Transverse colon (tissue), 4 donors: Measurements from ENCODE around the gene TMLHE.
"Not testable (repeated sequence)": the region's sequence is repeated elsewhere in the genome, so short reads cannot be mapped to it uniquely, and the experiment has no call there.

Experiments used
- CTCF ChIP-seq, 5 experiments: fragments of 200-600 bp in 3 of 5; fragments of 450-650 bp in 2 of 5; sonication (generic) in 3 of 5; IDR thresholded peaks; 1 replicate in 2 of 5; 2 replicates in 3 of 5; pipeline ENCODE4 v1.5.1; 2016 to 2017; ENCODE audit warnings: antibody characterized with exemption in 5 of 5, inconsistent platforms in 3 of 5, mild to moderate bottlenecking in 2 of 5, moderate library complexity in 1 of 5
- EP300 ChIP-seq: sonication (generic); formaldehyde crosslinking; IDR thresholded peaks from one replicate; pipeline ENCODE4 v1.6.1; 2017; ENCODE audit warnings: antibody characterized with exemption, low read depth
- POLR2A ChIP-seq: fragments of 450-650 bp; IDR thresholded peaks from one replicate; pipeline ENCODE4 v1.6.1; 2016; ENCODE audit warnings: antibody characterized with exemption, mild to moderate bottlenecking, moderate library complexity
- POLR2AphosphoS5 ChIP-seq, 3 donors: sonication (generic); formaldehyde crosslinking; IDR thresholded peaks; one replicate each; pipeline ENCODE4 v1.6.1; 2016; ENCODE audit warnings: antibody characterized with exemption in 3 of 3

GRCh38 chrX:155466269-155466938, 146.3 kb downstream of the TMLHE start:
- not testable (repeated sequence) for TF ChIP-seq CTCF (IDR thresholded peaks at IDR 0.05); EP300; POLR2A; POLR2AphosphoS5 (IDR thresholded peaks at IDR 0.05)
